GM23338 (cell line): ENCODE data around the gene TUBGCP2.

Source experiments
- CREB1 ChIP-seq: fragments of 250-450 bp; sonication (Bioruptor Pico); IDR thresholded peaks from 2 replicates; pipeline ENCODE4 v1.5.0; 2020; ENCODE audit warnings: low read depth, mild to moderate bottlenecking, moderate library complexity
- EZH2 ChIP-seq: fragments of 200-600 bp; sonication (generic); IDR thresholded peaks from one replicate; pipeline ENCODE4 v1.8.0; 2017; ENCODE audit warnings: antibody characterized with exemption, mild to moderate bottlenecking, low read depth; ENCODE audit not compliant: unreplicated experiment
- EZH2phosphoT487 ChIP-seq: fragments of 200-600 bp; sonication (generic); IDR thresholded peaks from one replicate; pipeline ENCODE4 v1.8.1; 2018; ENCODE audit warnings: antibody characterized with exemption; ENCODE audit not compliant: unreplicated experiment
- JUNB ChIP-seq: IDR thresholded peaks from one replicate; pipeline ENCODE4 v1.6.1; 2016; ENCODE audit warnings: antibody characterized with exemption; ENCODE audit not compliant: unreplicated experiment
- NANOG ChIP-seq: IDR thresholded peaks from 2 replicates; pipeline ENCODE4 v1.6.1; 2016; ENCODE audit warnings: antibody characterized with exemption, borderline replicate concordance
- POLR2AphosphoS5 ChIP-seq: IDR thresholded peaks from 2 replicates; pipeline ENCODE4 v1.6.1; 2016; ENCODE audit warnings: antibody characterized with exemption, low read depth
- STAT1 ChIP-seq: IDR thresholded peaks from one replicate; pipeline ENCODE4 v1.6.1; 2016; ENCODE audit warnings: antibody characterized with exemption; ENCODE audit not compliant: unreplicated experiment
- ZNF114 ChIP-seq: fragments of 250-450 bp; sonication (Bioruptor Pico); IDR thresholded peaks from 2 replicates; pipeline ENCODE4 v1.5.0; 2020; ENCODE audit warnings: mild to moderate bottlenecking, moderate library complexity
- TF ChIP-seq, protein P1 (sequence below), 2 experiments: fragments of 200-600 bp in 1 of 2; sonication (generic) in 1 of 2; conservative IDR thresholded peaks; 2 replicates each; pipeline versions ENCODE4 v1.5.1 to v1.6.1; 2016 to 2017; ENCODE audit warnings: antibody characterized with exemption in 2 of 2, low read depth in 2 of 2, mild to moderate bottlenecking in 2 of 2, moderate library complexity in 1 of 2
- TF ChIP-seq, protein P2 (sequence below): IDR thresholded peaks from one replicate; pipeline ENCODE4 v1.6.1; 2018; ENCODE audit warnings: antibody characterized with exemption; ENCODE audit not compliant: unreplicated experiment
- TF ChIP-seq, protein P3 (sequence below): IDR thresholded peaks from 2 replicates; pipeline ENCODE4 v1.6.1; 2016; ENCODE audit warnings: antibody characterized with exemption

DNA sequence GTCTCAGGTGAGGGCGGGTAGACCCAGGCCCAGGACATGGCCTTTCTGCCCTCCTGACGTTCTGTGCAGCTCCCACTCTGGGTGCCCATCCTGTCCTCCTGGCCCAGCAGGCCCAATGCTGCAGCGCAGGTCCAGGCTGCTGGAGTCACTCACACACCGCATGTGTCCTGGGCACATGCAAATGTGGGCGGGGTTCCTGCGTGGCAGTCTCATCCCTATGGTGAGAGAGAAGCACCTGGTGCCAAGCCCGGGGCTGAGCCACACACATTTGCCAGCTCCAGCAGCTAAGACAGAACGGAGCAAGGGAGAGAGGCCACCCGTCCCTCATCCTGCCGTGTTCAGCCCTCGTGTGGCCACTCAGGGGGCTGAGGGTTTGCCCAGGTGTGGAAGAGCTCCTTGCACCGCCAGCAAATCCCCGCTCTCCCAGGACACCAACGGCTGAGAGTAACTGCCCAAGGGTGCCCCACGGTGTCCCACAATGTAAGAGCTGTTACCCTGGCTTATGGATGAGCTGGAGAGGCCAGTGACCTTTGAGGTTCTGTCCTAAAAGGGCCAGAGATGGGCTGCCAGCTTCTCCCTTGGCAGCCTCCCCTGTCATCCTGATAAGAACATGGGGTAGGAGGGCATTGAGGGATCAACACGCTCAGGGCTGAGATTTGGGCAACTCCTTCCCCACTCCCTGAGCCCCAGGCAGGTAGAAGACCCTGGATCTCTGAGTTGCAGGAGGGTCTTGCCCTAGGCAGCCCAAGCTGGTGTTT is 44.7 kb upstream of the TUBGCP2 start:
- TF ChIP-seq, protein P1, sequence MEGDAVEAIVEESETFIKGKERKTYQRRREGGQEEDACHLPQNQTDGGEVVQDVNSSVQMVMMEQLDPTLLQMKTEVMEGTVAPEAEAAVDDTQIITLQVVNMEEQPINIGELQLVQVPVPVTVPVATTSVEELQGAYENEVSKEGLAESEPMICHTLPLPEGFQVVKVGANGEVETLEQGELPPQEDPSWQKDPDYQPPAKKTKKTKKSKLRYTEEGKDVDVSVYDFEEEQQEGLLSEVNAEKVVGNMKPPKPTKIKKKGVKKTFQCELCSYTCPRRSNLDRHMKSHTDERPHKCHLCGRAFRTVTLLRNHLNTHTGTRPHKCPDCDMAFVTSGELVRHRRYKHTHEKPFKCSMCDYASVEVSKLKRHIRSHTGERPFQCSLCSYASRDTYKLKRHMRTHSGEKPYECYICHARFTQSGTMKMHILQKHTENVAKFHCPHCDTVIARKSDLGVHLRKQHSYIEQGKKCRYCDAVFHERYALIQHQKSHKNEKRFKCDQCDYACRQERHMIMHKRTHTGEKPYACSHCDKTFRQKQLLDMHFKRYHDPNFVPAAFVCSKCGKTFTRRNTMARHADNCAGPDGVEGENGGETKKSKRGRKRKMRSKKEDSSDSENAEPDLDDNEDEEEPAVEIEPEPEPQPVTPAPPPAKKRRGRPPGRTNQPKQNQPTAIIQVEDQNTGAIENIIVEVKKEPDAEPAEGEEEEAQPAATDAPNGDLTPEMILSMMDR (conservative IDR thresholded peaks at IDR 0.05; ENCODE audit: low read depth in 2 of 2) = no peak
- TF ChIP-seq EZH2 = no peak
- no peak for TF ChIP-seq ZNF114 (CRISPR knock-in tag)
- no peak; the same call in 1 of the 2 replicates for TF ChIP-seq POLR2AphosphoS5
- TF ChIP-seq, protein P2, sequence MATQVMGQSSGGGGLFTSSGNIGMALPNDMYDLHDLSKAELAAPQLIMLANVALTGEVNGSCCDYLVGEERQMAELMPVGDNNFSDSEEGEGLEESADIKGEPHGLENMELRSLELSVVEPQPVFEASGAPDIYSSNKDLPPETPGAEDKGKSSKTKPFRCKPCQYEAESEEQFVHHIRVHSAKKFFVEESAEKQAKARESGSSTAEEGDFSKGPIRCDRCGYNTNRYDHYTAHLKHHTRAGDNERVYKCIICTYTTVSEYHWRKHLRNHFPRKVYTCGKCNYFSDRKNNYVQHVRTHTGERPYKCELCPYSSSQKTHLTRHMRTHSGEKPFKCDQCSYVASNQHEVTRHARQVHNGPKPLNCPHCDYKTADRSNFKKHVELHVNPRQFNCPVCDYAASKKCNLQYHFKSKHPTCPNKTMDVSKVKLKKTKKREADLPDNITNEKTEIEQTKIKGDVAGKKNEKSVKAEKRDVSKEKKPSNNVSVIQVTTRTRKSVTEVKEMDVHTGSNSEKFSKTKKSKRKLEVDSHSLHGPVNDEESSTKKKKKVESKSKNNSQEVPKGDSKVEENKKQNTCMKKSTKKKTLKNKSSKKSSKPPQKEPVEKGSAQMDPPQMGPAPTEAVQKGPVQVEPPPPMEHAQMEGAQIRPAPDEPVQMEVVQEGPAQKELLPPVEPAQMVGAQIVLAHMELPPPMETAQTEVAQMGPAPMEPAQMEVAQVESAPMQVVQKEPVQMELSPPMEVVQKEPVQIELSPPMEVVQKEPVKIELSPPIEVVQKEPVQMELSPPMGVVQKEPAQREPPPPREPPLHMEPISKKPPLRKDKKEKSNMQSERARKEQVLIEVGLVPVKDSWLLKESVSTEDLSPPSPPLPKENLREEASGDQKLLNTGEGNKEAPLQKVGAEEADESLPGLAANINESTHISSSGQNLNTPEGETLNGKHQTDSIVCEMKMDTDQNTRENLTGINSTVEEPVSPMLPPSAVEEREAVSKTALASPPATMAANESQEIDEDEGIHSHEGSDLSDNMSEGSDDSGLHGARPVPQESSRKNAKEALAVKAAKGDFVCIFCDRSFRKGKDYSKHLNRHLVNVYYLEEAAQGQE = no peak
- TF ChIP-seq EZH2phosphoT487 = no peak
- TF ChIP-seq JUNB = no peak
- no peak for TF ChIP-seq NANOG
- TF ChIP-seq, protein P3, sequence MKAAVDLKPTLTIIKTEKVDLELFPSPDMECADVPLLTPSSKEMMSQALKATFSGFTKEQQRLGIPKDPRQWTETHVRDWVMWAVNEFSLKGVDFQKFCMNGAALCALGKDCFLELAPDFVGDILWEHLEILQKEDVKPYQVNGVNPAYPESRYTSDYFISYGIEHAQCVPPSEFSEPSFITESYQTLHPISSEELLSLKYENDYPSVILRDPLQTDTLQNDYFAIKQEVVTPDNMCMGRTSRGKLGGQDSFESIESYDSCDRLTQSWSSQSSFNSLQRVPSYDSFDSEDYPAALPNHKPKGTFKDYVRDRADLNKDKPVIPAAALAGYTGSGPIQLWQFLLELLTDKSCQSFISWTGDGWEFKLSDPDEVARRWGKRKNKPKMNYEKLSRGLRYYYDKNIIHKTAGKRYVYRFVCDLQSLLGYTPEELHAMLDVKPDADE = no peak
- TF ChIP-seq CREB1 = no peak
- no peak for TF ChIP-seq STAT1
